GM13977 (cell line): ENCODE data around the gene GRID2.
"Not testable (repeated sequence)": the region's sequence is repeated elsewhere in the genome, so short reads cannot be mapped to it uniquely, and the experiment has no call there.

ENCODE experiments used
- DNase-seq: peaks from one replicate; pipeline ENCODE4 v3.0.0; 2012; ENCODE audit warnings: low spot score
- CTCF ChIP-seq: IDR thresholded peaks from 2 replicates; pipeline ENCODE4 v1.5.1; 2012; ENCODE audit warnings: mild to moderate bottlenecking, control low read depth; ENCODE audit not compliant: insufficient read depth; ENCODE audit errors: extremely low read depth, missing control alignments
- in situ Hi-C: fragments of 300-500 bp; cut with MboI; formaldehyde crosslinking; loops from one replicate; pipeline ENCODE4 v1.12.0; 2022; ENCODE audit warnings: low sequenced_read_pairs, low pct_unique_long_range_greater_than_20kb, mixed read lengths, inconsistent platforms; ENCODE audit not compliant: unreplicated experiment

GRID2 gene

GRCh38 chr4:93289831-93290230 is 986.1 kb downstream of the GRID2 start:
- no peak for DNase-seq

GRCh38 chr4:93299118-93299517 is 995.4 kb downstream of the GRID2 start:
- no peak for DNase-seq
- no peak for TF ChIP-seq CTCF
- in situ Hi-C loops = no loop called here

More at GRCh38 chr4:93289831-93290230, 986.1 kb downstream of the GRID2 start:
- no peak for TF ChIP-seq CTCF
- in situ Hi-C loops = no loop called here

GRCh38 chr4:93300780-93301555 is 997.2 kb downstream of the GRID2 start:
- in situ Hi-C loops, DNase-seq: not testable (repeated sequence)

- in situ Hi-C loops = no loop called here
- DNase-seq = no peak
- no peak for TF ChIP-seq CTCF
Observed at GRCh38 chr4:93302310-93302709, 998.5 kb downstream of the GRID2 start.

DNA sequence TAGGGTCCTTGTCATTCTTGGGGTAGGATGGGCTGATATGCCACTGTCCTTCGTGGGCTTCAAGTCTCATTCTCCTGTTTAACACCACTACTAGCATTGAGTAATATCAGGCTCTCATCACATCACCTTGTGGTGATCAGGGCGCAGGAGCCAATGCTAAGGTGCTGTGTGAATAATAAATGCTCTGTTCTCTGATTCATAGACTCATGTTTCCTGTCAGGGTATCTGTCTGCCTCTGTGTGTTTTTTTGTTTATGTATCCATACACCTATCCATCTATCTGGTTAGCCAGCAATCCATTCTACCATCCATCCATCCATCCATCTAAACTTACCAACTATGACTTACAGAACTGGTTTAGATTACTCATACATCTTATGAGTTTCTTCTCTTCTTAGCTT is 999.7 kb downstream of the GRID2 start:
- no peak for DNase-seq
- TF ChIP-seq CTCF = no peak
- in situ Hi-C loops = no loop called here

GRCh38 chr4:93312299-93312698 is 1008.5 kb downstream of the GRID2 start:
- in situ Hi-C loops = no loop called here
- no peak for DNase-seq
- no peak for TF ChIP-seq CTCF

GRCh38 chr4:93313197-93313596 is 1009.4 kb downstream of the GRID2 start:
- no peak for TF ChIP-seq CTCF
- DNase-seq = no peak
- in situ Hi-C loops = no loop called here
